BLaER1 (cell line): ENCODE measurements around the gene GFAP.
"Not testable (repeated sequence)": the region's sequence is repeated elsewhere in the genome, so short reads cannot be mapped to it uniquely, and the experiment has no call there.

Experiments
- H3K27ac ChIP-seq: shearing (Covaris generic); formaldehyde crosslinking; 2 replicates; pipeline ENCODE4 v1.8.1; 2022
- H3K27me3 ChIP-seq: shearing (Covaris generic); formaldehyde crosslinking; 2 replicates; pipeline ENCODE4 v1.8.1; 2022
- H3K36me3 ChIP-seq: shearing (Covaris generic); formaldehyde crosslinking; 2 replicates; pipeline ENCODE4 v1.8.1; 2022
- H3K4me1 ChIP-seq: shearing (Covaris generic); formaldehyde crosslinking; 2 replicates; pipeline ENCODE4 v1.8.1; 2022
- H3K4me2 ChIP-seq: shearing (Covaris generic); formaldehyde crosslinking; 2 replicates; pipeline ENCODE4 v1.8.1; 2022
- H3K4me3 ChIP-seq: shearing (Covaris generic); formaldehyde crosslinking; 2 replicates; pipeline ENCODE4 v1.8.1; 2022
- H3K9ac ChIP-seq: shearing (Covaris generic); formaldehyde crosslinking; 2 replicates; pipeline ENCODE4 v1.8.1; 2022
- H3K9me3 ChIP-seq: shearing (Covaris generic); formaldehyde crosslinking; 2 replicates; pipeline ENCODE4 v1.8.1; 2022
- H4K20me1 ChIP-seq: shearing (Covaris generic); formaldehyde crosslinking; 2 replicates; pipeline ENCODE4 v1.8.1; 2022
- Cebpa-rat ChIP-seq: shearing (Covaris generic); IDR thresholded peaks from 2 replicates; pipeline ENCODE4 v1.8.1; 2022

The GFAP gene

DNA sequence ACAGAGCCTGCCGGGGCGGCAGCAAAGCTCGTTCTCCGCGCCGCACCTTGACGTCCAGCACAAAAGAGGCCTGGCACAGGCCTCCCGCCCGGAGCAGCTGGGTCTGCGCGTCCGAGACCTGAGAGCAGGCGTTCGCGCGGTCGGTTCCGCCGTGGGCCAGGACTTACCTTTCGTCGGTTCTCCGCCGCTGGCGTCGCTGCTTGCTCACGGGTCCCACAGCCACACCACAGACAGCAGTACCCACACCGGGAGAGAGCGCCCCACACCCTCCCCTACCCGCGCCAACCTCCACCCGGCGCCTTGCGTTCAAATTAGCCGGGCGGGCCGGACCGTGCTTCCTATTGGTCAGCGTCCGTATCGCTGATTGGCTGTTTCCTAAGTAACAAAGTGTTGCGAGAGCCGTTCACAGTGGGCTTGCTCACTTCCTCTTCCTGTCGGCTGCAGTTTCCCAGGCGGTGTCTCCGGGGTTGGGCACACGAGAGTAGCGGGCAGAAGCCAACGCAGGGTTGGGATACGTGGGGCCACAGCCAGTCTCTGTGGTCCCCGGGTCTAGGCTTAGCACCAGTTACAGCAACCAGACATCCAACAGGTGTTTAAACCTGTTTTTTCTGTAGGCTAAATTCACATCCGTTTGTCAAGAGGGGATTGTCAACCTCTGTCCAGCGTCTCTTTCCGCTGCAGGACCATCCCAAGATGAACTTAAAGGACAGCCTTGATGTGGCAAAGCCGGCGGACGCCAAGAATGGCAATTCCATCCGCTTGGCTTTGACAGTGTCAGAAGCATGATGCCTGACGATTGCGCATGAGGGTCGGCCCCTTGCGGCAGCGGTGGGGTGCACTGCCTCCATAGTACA, 32.4 kb upstream of the GFAP start, which contains the start of gene KIF18B:
Gene KIF18B, minus strand, starts transcription at position 313 of the 854 bp plus-strand sequence. CDS start 11,429 bp downstream, outside the sequence.
- peaks cover 26% of the 10 kb centered on the region for H3K36me3 ChIP-seq
- peak within 1 kb of the TSS; percentile 91 for H3K4me2 ChIP-seq
- H3K27me3 ChIP-seq, result no peaks in the 10 kb centered on the region
- H3K9me3 ChIP-seq, result no peaks in the 10 kb centered on the region; the same call in 1 of the 2 replicates
- H4K20me1 ChIP-seq, result peaks cover 4% of the 10 kb centered on the region
- peak within 1 kb of the TSS; percentile 87 for H3K9ac ChIP-seq
- no peak for TF ChIP-seq Cebpa-rat
- peak within 1 kb of the TSS; percentile 88 for H3K27ac ChIP-seq
- peaks cover 42% of the 10 kb centered on the region for H3K4me1 ChIP-seq
- H3K4me3 ChIP-seq, result peak within 1 kb of the TSS; percentile 81

DNA sequence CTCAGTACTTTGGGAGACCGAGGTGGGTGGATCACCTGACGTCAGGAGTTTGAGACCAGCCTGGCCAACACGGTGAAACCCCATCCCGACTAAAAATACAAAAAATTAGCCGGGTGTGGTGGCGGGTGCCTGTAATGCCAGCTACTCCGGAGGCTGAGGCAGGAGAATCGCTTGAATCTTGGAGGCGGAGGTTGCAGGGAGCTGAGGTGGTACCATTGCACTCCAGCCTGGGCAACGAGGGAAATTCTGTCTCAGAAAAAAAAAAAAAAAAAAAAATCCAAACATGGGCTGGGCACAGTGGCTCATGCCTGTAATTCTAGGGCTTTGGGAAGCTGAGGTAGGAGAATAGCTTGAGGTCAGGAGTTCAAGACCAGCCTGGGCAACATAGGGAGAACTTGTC, 30.4 kb upstream of the GFAP start:
- Histone ChIP-seq H3K36me3 (peaks cover 45% of the 10 kb centered on the region), H4K20me1 (peaks cover 24% of the 10 kb centered on the region), H3K4me1 (peaks cover 57% of the 10 kb centered on the region), H3K4me2 (peak overlapping the region; percentile 91), H3K4me3 (peak overlapping the region; percentile 81)
- H3K27me3 ChIP-seq, H3K9ac ChIP-seq, H3K27ac ChIP-seq, H3K9me3 ChIP-seq: not testable (repeated sequence)

DNA sequence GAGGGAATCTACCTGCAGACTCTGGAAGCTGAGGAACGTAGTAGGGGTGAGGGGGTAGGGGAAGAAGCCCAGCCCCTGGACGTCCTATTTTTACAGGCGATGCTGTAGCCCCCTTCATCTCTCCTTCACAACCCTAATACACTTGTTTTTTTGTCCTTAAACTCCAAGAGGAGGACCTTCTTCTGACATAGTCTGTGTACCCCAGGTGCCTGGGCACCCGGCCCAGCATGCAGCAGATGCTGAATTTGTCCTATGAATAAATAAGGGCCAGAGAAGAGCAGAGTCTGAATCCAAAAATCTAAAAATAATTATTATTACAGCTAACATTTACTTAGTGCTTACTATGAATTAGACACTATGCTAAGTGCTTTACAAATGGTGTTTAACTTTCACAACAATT, 27.2 kb upstream of the GFAP start:
- no peak for TF ChIP-seq Cebpa-rat
- no peaks in the 10 kb centered on the region; the same call in 1 of the 2 replicates for H3K9me3 ChIP-seq
- peaks cover 38% of the 10 kb centered on the region for H4K20me1 ChIP-seq
- no peak overlapping the region for H3K27ac ChIP-seq
- no peak overlapping the region for H3K4me3 ChIP-seq
- peak overlapping the region; percentile 5; the same call in 1 of the 2 replicates for H3K4me2 ChIP-seq
- H3K36me3 ChIP-seq, result peaks cover 70% of the 10 kb centered on the region
- no peaks in the 10 kb centered on the region for H3K27me3 ChIP-seq
- H3K4me1 ChIP-seq, result peaks cover 49% of the 10 kb centered on the region
- H3K9ac ChIP-seq, result peak overlapping the region; percentile 18; the same call in 1 of the 2 replicates

DNA sequence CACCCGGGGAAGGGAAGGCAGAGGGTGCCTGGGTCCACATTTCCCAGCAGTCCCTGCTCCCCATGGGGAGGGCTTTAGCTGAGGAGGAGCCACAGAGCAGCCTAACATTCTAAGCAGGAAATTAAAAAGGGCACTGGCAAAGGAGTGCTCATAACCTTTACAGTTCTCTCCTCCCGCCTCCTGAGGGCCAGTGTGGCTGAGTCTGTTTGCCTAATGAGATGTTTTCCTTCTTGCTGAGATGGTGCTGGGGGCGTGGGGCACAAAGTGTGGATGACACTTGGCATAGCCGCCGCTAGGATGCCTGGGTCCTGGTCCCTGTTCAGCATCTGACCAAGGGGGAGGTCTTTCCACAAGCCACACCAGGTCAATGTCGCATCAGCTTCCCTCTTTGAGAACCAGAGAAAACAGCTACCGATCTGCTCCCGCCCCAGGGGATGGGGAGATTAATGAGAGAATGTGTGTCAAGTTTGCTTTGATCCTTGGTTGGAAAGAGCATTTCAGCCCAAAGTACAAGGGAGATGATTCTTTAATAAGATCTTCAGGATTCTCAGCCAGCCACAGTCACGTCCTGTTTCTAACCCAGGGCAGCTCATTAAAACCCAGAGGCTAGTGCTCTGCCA, 26.5 kb upstream of the GFAP start:
- Histone ChIP-seq H3K9me3 (no peaks in the 10 kb centered on the region; the same call in 1 of the 2 replicates), H3K4me3 (no peak overlapping the region)

DNA sequence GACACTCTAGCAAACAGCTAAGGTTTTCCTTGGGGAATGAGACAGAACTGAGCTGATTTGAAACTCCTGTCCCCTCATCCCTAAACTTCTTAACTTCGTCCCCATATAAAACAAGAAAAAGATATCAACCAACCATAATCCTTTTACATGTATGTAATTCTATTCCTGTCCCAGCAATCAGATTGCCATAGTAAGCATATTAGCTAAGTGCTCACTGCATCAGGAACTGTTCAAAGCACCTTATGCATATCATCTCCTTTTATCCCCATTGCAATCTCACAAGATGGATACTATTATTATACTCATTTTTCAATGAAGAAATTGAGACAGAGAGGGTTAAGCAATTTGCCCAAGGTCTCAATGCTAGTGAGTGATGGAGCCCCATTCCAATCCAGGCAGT, 25.5 kb upstream of the GFAP start:
- Histone ChIP-seq H3K36me3 (peaks cover 81% of the 10 kb centered on the region), H3K4me3 (no peak overlapping the region), H3K9me3 (no peaks in the 10 kb centered on the region; the same call in 1 of the 2 replicates), H3K27me3 (no peaks in the 10 kb centered on the region), H3K4me1 (peaks cover 34% of the 10 kb centered on the region), H3K27ac (no peak overlapping the region), H4K20me1 (peaks cover 49% of the 10 kb centered on the region), H3K4me2 (no peak overlapping the region), H3K9ac (no peak overlapping the region)
- no peak for TF ChIP-seq Cebpa-rat

More for the DNA sequence above, 26.5 kb upstream of the GFAP start:
- peak overlapping the region; percentile 5; the same call in 1 of the 2 replicates for H3K4me2 ChIP-seq
- no peak overlapping the region for H3K27ac ChIP-seq
- H3K36me3 ChIP-seq, result peaks cover 73% of the 10 kb centered on the region
- no peak for TF ChIP-seq Cebpa-rat
- peak overlapping the region; percentile 18; the same call in 1 of the 2 replicates for H3K9ac ChIP-seq
- H4K20me1 ChIP-seq, result peaks cover 42% of the 10 kb centered on the region
- peaks cover 45% of the 10 kb centered on the region for H3K4me1 ChIP-seq
- H3K27me3 ChIP-seq, result no peaks in the 10 kb centered on the region

DNA sequence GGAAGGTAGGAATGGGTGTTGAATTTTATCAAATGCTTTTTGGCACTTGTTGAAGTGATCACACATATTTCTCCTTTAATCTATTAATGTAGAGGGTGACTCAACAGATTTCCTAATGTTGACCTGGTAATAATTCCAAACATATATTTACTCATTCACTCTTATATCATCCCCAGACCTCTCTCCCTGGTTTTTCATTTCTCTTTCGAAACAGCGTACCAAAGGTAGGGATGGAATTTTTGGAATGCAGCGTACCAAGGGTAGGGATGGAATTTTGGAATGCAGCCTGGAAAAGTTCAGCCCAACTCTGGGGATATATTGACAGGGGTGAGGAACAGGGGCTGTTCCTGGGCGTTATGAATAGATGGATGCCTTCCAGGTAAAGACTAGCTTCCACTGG, 25.0 kb upstream of the GFAP start:
- TF ChIP-seq Cebpa-rat, result no peak
- no peaks in the 10 kb centered on the region; the same call in 1 of the 2 replicates for H3K9me3 ChIP-seq
- peaks cover 82% of the 10 kb centered on the region for H3K36me3 ChIP-seq
- H3K27me3 ChIP-seq, result no peaks in the 10 kb centered on the region
- H4K20me1 ChIP-seq, result peaks cover 53% of the 10 kb centered on the region
- peaks cover 30% of the 10 kb centered on the region for H3K4me1 ChIP-seq
- H3K27ac ChIP-seq, result no peak overlapping the region
- H3K4me2 ChIP-seq, result no peak overlapping the region
- H3K9ac ChIP-seq, result no peak overlapping the region
- H3K4me3 ChIP-seq, result no peak overlapping the region

DNA sequence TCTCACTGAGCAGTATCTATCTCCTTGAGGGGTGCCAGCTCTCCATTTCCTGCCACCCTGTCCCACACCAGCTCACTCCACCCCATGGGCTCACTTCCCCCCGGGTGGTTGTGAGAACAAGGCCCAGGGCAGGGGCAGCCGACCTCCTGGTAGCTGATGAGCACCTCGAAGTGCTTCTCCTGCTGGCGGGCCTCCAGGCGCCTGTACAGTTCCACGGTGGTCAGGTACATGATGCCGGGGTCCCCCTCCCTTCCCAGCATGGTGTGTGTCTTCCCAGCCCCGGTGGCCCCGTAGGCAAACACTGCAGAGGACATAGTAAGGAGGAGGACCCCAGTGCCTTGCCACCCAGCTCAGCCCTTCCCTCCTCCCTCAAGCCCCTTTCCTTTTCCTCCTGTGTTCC, 19.8 kb upstream of the GFAP start:
- Histone ChIP-seq H3K9ac (no peak overlapping the region), H4K20me1 (peaks cover 32% of the 10 kb centered on the region), H3K4me2 (no peak overlapping the region), H3K4me3 (no peak overlapping the region), H3K27ac (no peak overlapping the region), H3K27me3 (no peaks in the 10 kb centered on the region), H3K36me3 (peaks cover 88% of the 10 kb centered on the region), H3K9me3 (no peaks in the 10 kb centered on the region), H3K4me1 (no peaks in the 10 kb centered on the region)
- no peak for TF ChIP-seq Cebpa-rat

DNA sequence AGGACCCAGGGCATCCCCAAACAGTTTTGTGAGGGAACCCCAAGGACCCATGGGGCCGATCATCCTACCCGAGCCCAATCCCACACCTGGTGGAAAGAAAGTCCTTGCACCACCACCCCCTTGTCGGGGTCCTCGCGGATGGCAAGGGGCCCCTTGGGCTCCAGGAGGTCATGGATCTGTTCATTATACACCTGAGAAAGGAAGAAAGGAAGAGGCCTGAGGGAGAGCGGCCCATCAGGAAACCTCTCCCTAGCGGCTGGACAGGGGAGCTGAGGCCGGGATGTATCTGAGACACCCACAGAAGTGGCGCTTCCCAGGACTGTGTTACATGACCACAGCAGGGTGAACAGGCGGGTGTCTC, 19.4 kb upstream of the GFAP start:
- Histone ChIP-seq H3K36me3 (peaks cover 88% of the 10 kb centered on the region), H3K27me3 (no peaks in the 10 kb centered on the region), H3K4me1 (no peaks in the 10 kb centered on the region), H3K4me3 (no peak overlapping the region), H4K20me1 (peaks cover 28% of the 10 kb centered on the region), H3K9me3 (no peaks in the 10 kb centered on the region), H3K27ac (no peak overlapping the region), H3K4me2 (no peak overlapping the region), H3K9ac (no peak overlapping the region)
- no peak for TF ChIP-seq Cebpa-rat

DNA sequence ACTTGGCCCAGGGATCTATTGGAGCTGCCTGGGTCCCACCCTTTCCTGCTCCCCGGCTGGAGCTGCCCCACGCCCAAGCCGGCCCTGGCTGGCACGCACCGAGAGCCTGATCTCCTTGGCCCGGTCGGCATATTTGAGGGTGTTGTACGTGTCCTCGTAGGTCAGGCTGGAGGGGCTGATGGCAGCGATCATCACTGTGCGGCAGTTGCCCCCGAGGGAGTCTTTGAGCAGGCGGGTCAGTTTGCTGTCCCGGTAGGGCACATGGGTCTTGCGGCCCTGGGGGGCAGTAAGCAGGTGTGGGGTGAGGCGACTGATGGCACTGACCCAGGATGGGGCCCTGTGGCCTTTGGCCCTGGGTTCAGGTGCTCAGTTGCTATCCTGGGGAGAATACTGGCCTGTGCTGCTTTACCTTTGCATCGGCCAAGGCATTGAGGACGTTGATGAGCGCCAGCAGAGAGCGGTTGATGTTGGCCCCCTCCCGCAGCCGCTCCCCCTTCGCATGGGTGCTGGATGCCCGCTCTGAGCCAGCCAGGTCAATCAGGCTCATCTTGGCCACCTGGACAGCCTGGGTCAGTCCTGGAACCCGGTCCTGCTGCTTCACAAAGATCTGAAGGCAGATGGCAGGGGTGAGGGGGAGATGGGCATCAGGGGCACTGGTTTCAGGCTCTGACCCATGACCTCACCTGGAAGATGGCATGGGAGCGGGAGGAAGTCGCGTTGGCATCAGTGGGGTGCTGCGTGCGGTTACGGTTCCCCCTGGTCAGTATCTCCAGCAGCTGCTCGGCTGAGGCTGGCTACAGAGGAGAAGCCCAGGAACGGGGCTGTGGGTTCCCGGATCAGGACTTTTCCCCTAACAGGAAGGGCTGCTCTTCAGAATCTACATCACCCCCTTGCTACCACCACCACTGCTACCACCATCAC, 18.8 kb upstream of the GFAP start:
- no peaks in the 10 kb centered on the region for H3K9me3 ChIP-seq
- no peak overlapping the region for H3K4me3 ChIP-seq
- H3K9ac ChIP-seq, result no peak overlapping the region
- no peaks in the 10 kb centered on the region for H3K27me3 ChIP-seq
- peaks cover 91% of the 10 kb centered on the region for H3K36me3 ChIP-seq
- H3K4me1 ChIP-seq, result no peaks in the 10 kb centered on the region
- H4K20me1 ChIP-seq, result peaks cover 27% of the 10 kb centered on the region
- TF ChIP-seq Cebpa-rat, result no peak
- no peak overlapping the region for H3K27ac ChIP-seq
- H3K4me2 ChIP-seq, result no peak overlapping the region
